DMS 273 (cell line): ENCODE data around the gene TP53BP2.
"Not testable (repeated sequence)": the region's sequence is repeated elsewhere in the genome, so short reads cannot be mapped to it uniquely, and the experiment has no call there.

ENCODE experiments used
- DNase-seq: peaks from one replicate; lab custom pipeline; 2025; ENCODE audit not compliant: unreplicated experiment; lab: John Stamatoyannopoulos, UW

TP53BP2 gene

GRCh38 chr1:223832637-223832943 lies 13.2 kb downstream of the TP53BP2 start:
- DNase-seq = peak; percentile 24

GRCh38 chr1:223831755-223832636 lies 13.8 kb downstream of the TP53BP2 start:
- DNase-seq = no peak

- DNase-seq = no peak
Measured at GRCh38 chr1:223829678-223830077, 16.1 kb downstream of the TP53BP2 start.

- DNase-seq = no peak
Measured at GRCh38 chr1:223828162-223828848, 17.4 kb downstream of the TP53BP2 start.

- no peak for DNase-seq
Measured at GRCh38 chr1:223827193-223827663, 18.5 kb downstream of the TP53BP2 start.

GRCh38 chr1:223825767-223826748 lies 19.7 kb downstream of the TP53BP2 start:
- DNase-seq = no peak

GRCh38 chr1:223824712-223825111 lies 21.0 kb downstream of the TP53BP2 start:
- no peak for DNase-seq

GRCh38 chr1:223824287-223824686 lies 21.5 kb downstream of the TP53BP2 start:
- no peak for DNase-seq

GRCh38 chr1:223820971-223821370 lies 24.8 kb downstream of the TP53BP2 start:
- DNase-seq = no peak

- DNase-seq = no peak
Measured at GRCh38 chr1:223820515-223820858, 25.3 kb downstream of the TP53BP2 start.

- DNase-seq = peak; percentile 20
Measured at GRCh38 chr1:223819730-223820514, 25.8 kb downstream of the TP53BP2 start.

GRCh38 chr1:223817265-223817664 lies 28.5 kb downstream of the TP53BP2 start:
- not testable (repeated sequence) for DNase-seq

- no peak for DNase-seq
Measured at GRCh38 chr1:223815865-223816264, 29.9 kb downstream of the TP53BP2 start.

GRCh38 chr1:223815020-223815853 lies 30.5 kb downstream of the TP53BP2 start:
- no peak for DNase-seq

GRCh38 chr1:223813645-223814044 lies 32.1 kb downstream of the TP53BP2 start:
- DNase-seq = no peak

GRCh38 chr1:223811634-223812101 lies 34.1 kb downstream of the TP53BP2 start:
- DNase-seq = peak; percentile 62

- DNase-seq = no peak
Measured at GRCh38 chr1:223810586-223810985, 35.2 kb downstream of the TP53BP2 start.

- DNase-seq = not testable (repeated sequence)
Measured at GRCh38 chr1:223809905-223810304, 35.8 kb downstream of the TP53BP2 start.

GRCh38 chr1:223803211-223803610 lies 42.5 kb downstream of the TP53BP2 start:
- no peak for DNase-seq
